ENCODE results near the gene ATXN7.

Gene ATXN7

GRCh38 chr3:63927422-63928280 is 64.0 kb downstream of the ATXN7 start:
- DNase-seq = no peak
- in situ Hi-C loops (cut with MboI; ENCODE audit: low pct_unique_long_range_greater_than_20kb, low sequenced_read_pairs) = no loop called here

- no peak for DNase-seq
- in situ Hi-C loops (cut with MboI; ENCODE audit: low pct_unique_long_range_greater_than_20kb, low sequenced_read_pairs) = no loop called here
These were observed 67.6 kb downstream of the ATXN7 start for GRCh38 chr3:63931290-63931689.

- no peak for DNase-seq
- in situ Hi-C loops (cut with MboI; ENCODE audit: low pct_unique_long_range_greater_than_20kb, low sequenced_read_pairs) = no loop called here
These were observed 69.0 kb downstream of the ATXN7 start for GRCh38 chr3:63932509-63933212.

GRCh38 chr3:63933459-63933858 is 69.8 kb downstream of the ATXN7 start:
- DNase-seq = peak; percentile 62
- in situ Hi-C loops (cut with MboI; ENCODE audit: low pct_unique_long_range_greater_than_20kb, low sequenced_read_pairs) = no loop called here

GRCh38 chr3:63934041-63934866 is 70.6 kb downstream of the ATXN7 start:
- in situ Hi-C loops (cut with MboI; ENCODE audit: low pct_unique_long_range_greater_than_20kb, low sequenced_read_pairs) = no loop called here
- peak; percentile 81 for DNase-seq

- DNase-seq = no peak
- in situ Hi-C loops (cut with MboI; ENCODE audit: low pct_unique_long_range_greater_than_20kb, low sequenced_read_pairs) = no loop called here
These were observed 73.3 kb downstream of the ATXN7 start for GRCh38 chr3:63936925-63937324.

- in situ Hi-C loops (cut with MboI; ENCODE audit: low pct_unique_long_range_greater_than_20kb, low sequenced_read_pairs) = no loop called here
- peak; percentile 39 for DNase-seq
These were observed 74.3 kb downstream of the ATXN7 start for GRCh38 chr3:63937661-63938651.

GRCh38 chr3:63940389-63940757 is 76.7 kb downstream of the ATXN7 start:
- in situ Hi-C loops (cut with MboI; ENCODE audit: low pct_unique_long_range_greater_than_20kb, low sequenced_read_pairs) = no loop called here
- no peak for DNase-seq

GRCh38 chr3:63942528-63942927 is 78.9 kb downstream of the ATXN7 start:
- in situ Hi-C loops (cut with MboI; ENCODE audit: low pct_unique_long_range_greater_than_20kb, low sequenced_read_pairs) = no loop called here
- DNase-seq = no peak

GRCh38 chr3:63943678-63944077 is 80.0 kb downstream of the ATXN7 start:
- DNase-seq = no peak
- in situ Hi-C loops (cut with MboI; ENCODE audit: low pct_unique_long_range_greater_than_20kb, low sequenced_read_pairs) = no loop called here

GRCh38 chr3:63945558-63946096 is 82.0 kb downstream of the ATXN7 start:
- DNase-seq = no peak
- in situ Hi-C loops (cut with MboI; ENCODE audit: low pct_unique_long_range_greater_than_20kb, low sequenced_read_pairs) = no loop called here

GRCh38 chr3:63946753-63947152 is 83.1 kb downstream of the ATXN7 start:
- in situ Hi-C loops (cut with MboI; ENCODE audit: low pct_unique_long_range_greater_than_20kb, low sequenced_read_pairs) = no loop called here
- DNase-seq = no peak

- in situ Hi-C loops (cut with MboI; ENCODE audit: low pct_unique_long_range_greater_than_20kb, low sequenced_read_pairs) = no loop called here
- DNase-seq = no peak
These were observed 83.9 kb downstream of the ATXN7 start for GRCh38 chr3:63947594-63947993.

- in situ Hi-C loops (cut with MboI; ENCODE audit: low pct_unique_long_range_greater_than_20kb, low sequenced_read_pairs) = no loop called here
- no peak for DNase-seq
These were observed 85.3 kb downstream of the ATXN7 start for GRCh38 chr3:63949005-63949404.

GRCh38 chr3:63950698-63951097 is 87.0 kb downstream of the ATXN7 start:
- in situ Hi-C loops (cut with MboI; ENCODE audit: low pct_unique_long_range_greater_than_20kb, low sequenced_read_pairs) = no loop called here

GRCh38 chr3:63951492-63952247 is 88.0 kb downstream of the ATXN7 start:
- no peak for DNase-seq
- in situ Hi-C loops (cut with MboI; ENCODE audit: low pct_unique_long_range_greater_than_20kb, low sequenced_read_pairs) = no loop called here

More at GRCh38 chr3:63950698-63951097, 87.0 kb downstream of the ATXN7 start:
- no peak for DNase-seq

GRCh38 chr3:63952248-63952594 is 88.6 kb downstream of the ATXN7 start:
- in situ Hi-C loops (cut with MboI; ENCODE audit: low pct_unique_long_range_greater_than_20kb, low sequenced_read_pairs) = no loop called here
- no peak for DNase-seq

GRCh38 chr3:63954182-63954581 is 90.5 kb downstream of the ATXN7 start:
- no peak for DNase-seq
- in situ Hi-C loops (cut with MboI; ENCODE audit: low pct_unique_long_range_greater_than_20kb, low sequenced_read_pairs) = no loop called here

Data from KBM-7 (cell line).